SKM-1 treated with dmso at 0.1 percent for 144 hours (cell line): ENCODE measurements around the gene SLC22A12.

ENCODE experiments used
- DNase-seq: peaks from one replicate; lab custom pipeline; 2025; ENCODE audit not compliant: unreplicated experiment; lab: John Stamatoyannopoulos, UW

SLC22A12 gene

GRCh38 chr11:64621283-64622019, 30.4 kb downstream of the SLC22A12 start:
- DNase-seq = peak; percentile 4

GRCh38 chr11:64622681-64623080, 31.7 kb downstream of the SLC22A12 start:
- no peak for DNase-seq

GRCh38 chr11:64624883-64625481, 34.0 kb downstream of the SLC22A12 start:
- peak; percentile 97 for DNase-seq

- no peak for DNase-seq
Measured at GRCh38 chr11:64626637-64627036, 35.6 kb downstream of the SLC22A12 start.

GRCh38 chr11:64627371-64627770, 36.4 kb downstream of the SLC22A12 start:
- DNase-seq = no peak

- DNase-seq = no peak
Measured at GRCh38 chr11:64628596-64628995, 37.6 kb downstream of the SLC22A12 start.

- no peak for DNase-seq
Measured at GRCh38 chr11:64629103-64629502, 38.1 kb downstream of the SLC22A12 start.

GRCh38 chr11:64629796-64630562, 39.0 kb downstream of the SLC22A12 start:
- DNase-seq = no peak

- DNase-seq = no peak
Measured at GRCh38 chr11:64631675-64632074, 40.7 kb downstream of the SLC22A12 start.

- DNase-seq = no peak
Measured at GRCh38 chr11:64632237-64632636, 41.2 kb downstream of the SLC22A12 start.

- DNase-seq = no peak
Measured at GRCh38 chr11:64632654-64633053, 41.6 kb downstream of the SLC22A12 start.

- no peak for DNase-seq
Measured at GRCh38 chr11:64633555-64634159, 42.6 kb downstream of the SLC22A12 start.

GRCh38 chr11:64637334-64638017, 46.5 kb downstream of the SLC22A12 start:
- DNase-seq = no peak

- no peak for DNase-seq
Measured at GRCh38 chr11:64638018-64638665, 47.1 kb downstream of the SLC22A12 start.

GRCh38 chr11:64638829-64639228, 47.8 kb downstream of the SLC22A12 start:
- no peak for DNase-seq

- no peak for DNase-seq
Measured at GRCh38 chr11:64639885-64640284, 48.9 kb downstream of the SLC22A12 start.

- no peak for DNase-seq
Measured at GRCh38 chr11:64641596-64642417, 50.8 kb downstream of the SLC22A12 start.

- DNase-seq = no peak
Measured at GRCh38 chr11:64642418-64642735, 51.4 kb downstream of the SLC22A12 start.

GRCh38 chr11:64642871-64643255, 51.8 kb downstream of the SLC22A12 start:
- no peak for DNase-seq
